HUES64 (cell line): ENCODE results near the gene IGSF6. TPM values are rescaled to one million over a fixed set of nuclear protein-coding genes. Genes with fewer than 3 reads are reported as not detected.
"Not testable (repeated sequence)": the region's sequence is repeated elsewhere in the genome, so short reads cannot be mapped to it uniquely, and the experiment has no call there.

Experiments used
- H3K27ac ChIP-seq: 2 replicates; pipeline ENCODE4 v1.7.0; 2013; ENCODE audit warnings: low read depth, low read length, inconsistent platforms
- H3K27me3 ChIP-seq: 2 replicates; pipeline ENCODE4 v1.6.1; 2013; ENCODE audit warnings: mild to moderate bottlenecking, low read length; ENCODE audit not compliant: insufficient read depth
- H3K36me3 ChIP-seq: 2 replicates; pipeline ENCODE4 v1.6.1; 2013; ENCODE audit warnings: mild to moderate bottlenecking, low read length; ENCODE audit not compliant: insufficient read depth
- H3K4me1 ChIP-seq: 2 replicates; pipeline ENCODE4 v1.6.1; 2013; ENCODE audit warnings: mild to moderate bottlenecking, low read length, moderate library complexity; ENCODE audit not compliant: insufficient read depth
- H3K4me3 ChIP-seq: 2 replicates; pipeline ENCODE4 v1.5.1; 2013; ENCODE audit warnings: mild to moderate bottlenecking, low read length, moderate library complexity
- H3K9ac ChIP-seq: 2 replicates; pipeline ENCODE4 v1.6.1; 2013; ENCODE audit warnings: mild to moderate bottlenecking, low read depth, low read length
- H3K9me3 ChIP-seq: 2 replicates; pipeline ENCODE4 v1.6.1; 2013; ENCODE audit warnings: low read depth, low read length; ENCODE audit not compliant: insufficient read depth
- WGBS: fragments of 150-250, 120-280 bp; methylation state at CpG from one replicate; pipeline ENCODE4 v1.1.7; 2013; ENCODE audit warnings: missing lambda C conversion rate; 5-methylcytosine and 5-hydroxymethylcytosine counted together
- polyA plus RNA-seq, 2 experiments: library from polyadenylated mRNA; stranded (reverse); fragments of 50-300 nt; gene quantifications; one replicate each; pipeline ENCODE4 v1.2.3, GENCODE V29; 2013

IGSF6 gene
- polyA plus RNA-seq (2013, experiment 1 of 2): not detected
- polyA plus RNA-seq (2013, experiment 2 of 2): not detected

GRCh38 chr16:21652453-21652852 is at the start of gene IGSF6:
TSS of gene IGSF6 (minus strand) at chr16:21652608. CDS start at chr16:21652598, 10 bp downstream.
- H3K27me3 ChIP-seq: no peaks in the 10 kb centered on the region
- whole genome bisulfite sequencing: 94% methylated on average over 6 of the region's 6 CpGs
- H3K36me3 ChIP-seq: peaks cover 21% of the 10 kb centered on the region
- H3K4me1 ChIP-seq: no peaks in the 10 kb centered on the region
- no peak within 1 kb of the TSS for H3K27ac ChIP-seq
- H3K9ac ChIP-seq: no peak within 1 kb of the TSS
- no peak within 1 kb of the TSS for H3K4me3 ChIP-seq
- no peaks in the 10 kb centered on the region for H3K9me3 ChIP-seq

GRCh38 chr16:21701271-21701670 is 48.9 kb upstream of the IGSF6 start:
- no peaks in the 10 kb centered on the region for H3K9me3 ChIP-seq
- 44% methylated on average over 2 of the region's 2 CpGs for WGBS
- no peak overlapping the region for H3K4me3 ChIP-seq
- no peaks in the 10 kb centered on the region for H3K4me1 ChIP-seq
- no peak overlapping the region for H3K27ac ChIP-seq
- H3K9ac ChIP-seq: no peak overlapping the region
- H3K36me3 ChIP-seq: no peaks in the 10 kb centered on the region
- no peaks in the 10 kb centered on the region for H3K27me3 ChIP-seq

- no peaks in the 10 kb centered on the region for H3K9me3 ChIP-seq
- no peaks in the 10 kb centered on the region for H3K27me3 ChIP-seq
- H3K4me1 ChIP-seq: no peaks in the 10 kb centered on the region
- H3K4me3 ChIP-seq: no peak overlapping the region
- WGBS: 89% methylated on average over 8 of the region's 9 CpGs
- no peak overlapping the region for H3K27ac ChIP-seq
- H3K9ac ChIP-seq: no peak overlapping the region
- no peaks in the 10 kb centered on the region for H3K36me3 ChIP-seq
These were observed 46.0 kb upstream of the IGSF6 start for GRCh38 chr16:21698169-21699032.

GRCh38 chr16:21697032-21697431 is 44.6 kb upstream of the IGSF6 start:
- Histone ChIP-seq H3K9me3 (no peaks in the 10 kb centered on the region), H3K36me3 (no peaks in the 10 kb centered on the region), H3K27ac (no peak overlapping the region), H3K4me1 (no peaks in the 10 kb centered on the region), H3K4me3 (no peak overlapping the region), H3K9ac (no peak overlapping the region), H3K27me3 (no peaks in the 10 kb centered on the region)
- 91% methylated on average over 5 of the region's 5 CpGs for WGBS

- Histone ChIP-seq H3K27me3 (no peaks in the 10 kb centered on the region), H3K4me3 (no peak overlapping the region), H3K36me3 (no peaks in the 10 kb centered on the region), H3K9me3 (no peaks in the 10 kb centered on the region), H3K27ac (no peak overlapping the region), H3K4me1 (no peaks in the 10 kb centered on the region), H3K9ac (no peak overlapping the region)
- WGBS: 88% methylated on average over 4 of the region's 4 CpGs
These were observed 42.2 kb upstream of the IGSF6 start for GRCh38 chr16:21694609-21695008.

- WGBS: 83% methylated on average over 2 of the region's 4 CpGs
- H3K9me3 ChIP-seq, H3K36me3 ChIP-seq, H3K27me3 ChIP-seq, H3K4me1 ChIP-seq, H3K27ac ChIP-seq, H3K4me3 ChIP-seq, H3K9ac ChIP-seq: not testable (repeated sequence)
These were observed 38.6 kb upstream of the IGSF6 start for GRCh38 chr16:21690967-21691366.

GRCh38 chr16:21689107-21689506 is 36.7 kb upstream of the IGSF6 start:
- H3K4me3 ChIP-seq: no peak overlapping the region
- no peaks in the 10 kb centered on the region for H3K4me1 ChIP-seq
- 88% methylated on average over 3 of the region's 4 CpGs for WGBS
- H3K27ac ChIP-seq: no peak overlapping the region
- H3K36me3 ChIP-seq: no peaks in the 10 kb centered on the region
- H3K27me3 ChIP-seq: no peaks in the 10 kb centered on the region
- H3K9me3 ChIP-seq: no peaks in the 10 kb centered on the region
- no peak overlapping the region for H3K9ac ChIP-seq

- no peaks in the 10 kb centered on the region for H3K4me1 ChIP-seq
- WGBS: 50% methylated on average over 14 of the region's 14 CpGs
- H3K9ac ChIP-seq: no peak overlapping the region
- no peaks in the 10 kb centered on the region for H3K36me3 ChIP-seq
- H3K9me3 ChIP-seq: no peaks in the 10 kb centered on the region
- H3K27me3 ChIP-seq: no peaks in the 10 kb centered on the region
- no peak overlapping the region for H3K4me3 ChIP-seq
- no peak overlapping the region for H3K27ac ChIP-seq
These were observed 32.6 kb upstream of the IGSF6 start for GRCh38 chr16:21685034-21685455.

- Histone ChIP-seq H3K4me3 (no peak overlapping the region), H3K27ac (no peak overlapping the region), H3K9ac (no peak overlapping the region), H3K9me3 (no peaks in the 10 kb centered on the region), H3K36me3 (no peaks in the 10 kb centered on the region), H3K4me1 (no peaks in the 10 kb centered on the region), H3K27me3 (no peaks in the 10 kb centered on the region)
- 53% methylated on average over 6 of the region's 6 CpGs for WGBS
These were observed 31.8 kb upstream of the IGSF6 start for GRCh38 chr16:21684199-21684598.

- Histone ChIP-seq H3K36me3 (no peaks in the 10 kb centered on the region), H3K27ac (no peak overlapping the region), H3K9me3 (no peaks in the 10 kb centered on the region), H3K4me1 (no peaks in the 10 kb centered on the region), H3K9ac (no peak overlapping the region), H3K4me3 (no peak overlapping the region), H3K27me3 (no peaks in the 10 kb centered on the region)
- WGBS: 88% methylated on average over 2 of the region's 3 CpGs
These were observed 30.8 kb upstream of the IGSF6 start for GRCh38 chr16:21683184-21683583.

GRCh38 chr16:21680714-21681113 is 28.3 kb upstream of the IGSF6 start:
- 86% methylated on average over 5 of the region's 5 CpGs for WGBS

More at GRCh38 chr16:21680714-21681113, 28.3 kb upstream of the IGSF6 start:
- not testable (repeated sequence) for H3K36me3 ChIP-seq, H3K27me3 ChIP-seq, H3K9ac ChIP-seq, H3K4me1 ChIP-seq, H3K27ac ChIP-seq, H3K4me3 ChIP-seq, H3K9me3 ChIP-seq
